HepG2 (cell line): Measurements from ENCODE around the gene RWDD4. TPM values are rescaled to one million over a fixed set of nuclear protein-coding genes. Genes with fewer than 3 reads are reported as not detected.

ENCODE experiments used
- ATAC-seq: fragments of 200-7000 bp; cut with Tn5 transposase; 3 replicates; pipeline ENCODE4 v1.9.1; 2020; ENCODE audit warnings: mild to moderate bottlenecking, moderate library complexity
- BruUV-seq: library from RNA; stranded (reverse); fragments of 400-500 nt; replicated peaks from 2 replicates; lab custom pipeline; 2021; lab: Mats Ljungman, UMichigan
- CTCF ChIA-PET: fragments of 300-600 bp; formaldehyde crosslinking; extraction: SDS; loops from one replicate; lab custom pipeline; 2021; ENCODE audit warnings: low total read pairs, inconsistent platforms, low intra/inter-chr PET ratio; lab: Yijun Ruan, JAX
- POLR2A ChIA-PET: fragments of 350-600 bp; sonication (Branson Sonifier 250); formaldehyde crosslinking; loops from one replicate; lab custom pipeline; 2020; ENCODE audit warnings: antibody characterized with exemption, inconsistent platforms; lab: Yijun Ruan, JAX
- DNase-seq: peaks from one replicate; pipeline ENCODE4 v3.0.0-alpha.2; 2015; ENCODE audit warnings: low spot score
- FAIRE-seq: peaks from 3 replicates; lab custom pipeline; 2011; peaks lifted over from hg19 to GRCh38; lab: Jason Lieb, UNC
- H2AFZ ChIP-seq: one replicate; pipeline ENCODE4 v1.6.1; 2011; ENCODE audit warnings: low read length, inconsistent platforms
- H3K27ac ChIP-seq: fragments of 300-600 bp; 3 replicates; pipeline ENCODE4 v1.8.0; 2011; ENCODE audit warnings: mixed run types, mild to moderate bottlenecking, mixed read lengths, low read length, inconsistent platforms; ENCODE audit not compliant: insufficient read depth; ENCODE audit errors: extremely low read length
- H3K27me3 ChIP-seq, 2 experiments: fragments of 200-600 bp in 1 of 2; 2 replicates in 1 of 2; 3 replicates in 1 of 2; pipeline versions ENCODE4 v1.6.0 to v1.8.0; 2011; ENCODE audit warnings: low read length in 2 of 2, mild to moderate bottlenecking in 2 of 2, moderate library complexity in 2 of 2, inconsistent platforms in 1 of 2; ENCODE audit not compliant: insufficient read depth in 2 of 2, control insufficient read depth in 1 of 2
- H3K36me3 ChIP-seq, 2 experiments: fragments of 200-600 bp in 1 of 2; replicated peaks in 1 of 2; 2 replicates in 1 of 2; 3 replicates in 1 of 2; pipeline versions ENCODE4 v1.5.1 to v1.8.0; 2011; ENCODE audit warnings: low read length in 2 of 2, inconsistent platforms in 1 of 2; ENCODE audit not compliant: insufficient read depth in 2 of 2, control insufficient read depth in 1 of 2
- H3K4me1 ChIP-seq: 2 replicates; pipeline ENCODE4 v1.5.1; 2012; ENCODE audit warnings: low read length, inconsistent platforms; ENCODE audit not compliant: insufficient read depth
- H3K4me2 ChIP-seq: 2 replicates; pipeline ENCODE4 v1.6.0; 2011; ENCODE audit warnings: low read depth, low read length, inconsistent platforms
- H3K4me3 ChIP-seq, 3 experiments: fragments of 200-600 bp in 1 of 3; sonication (generic), shearing (Covaris generic) in 1 of 3; replicated peaks in 1 of 3; 2 replicates each; pipeline ENCODE4 v1.5.1; 2011 to 2016; ENCODE audit warnings: low read length in 3 of 3, inconsistent platforms in 2 of 3, low read depth in 2 of 3, mild to moderate bottlenecking in 2 of 3, control low read depth in 1 of 3, mixed read lengths in 1 of 3; ENCODE audit not compliant: insufficient read depth in 1 of 3
- H3K79me2 ChIP-seq: one replicate; pipeline ENCODE4 v1.6.1; 2011; ENCODE audit warnings: low read length, inconsistent platforms; ENCODE audit not compliant: insufficient read depth
- H3K9ac ChIP-seq: 2 replicates; pipeline ENCODE4 v1.6.0; 2011; ENCODE audit warnings: mild to moderate bottlenecking, low read depth, low read length, inconsistent platforms; ENCODE audit not compliant: insufficient read depth
- H3K9me3 ChIP-seq: 2 replicates; pipeline ENCODE4 v1.5.1; 2012; ENCODE audit warnings: mild to moderate bottlenecking, low read length
- H4K20me1 ChIP-seq: 2 replicates; pipeline ENCODE4 v1.6.0; 2011; ENCODE audit warnings: inconsistent platforms, mild to moderate bottlenecking, low read length, moderate library complexity; ENCODE audit not compliant: insufficient read depth
- DNMT3B ChIP-seq: conservative IDR thresholded peaks from 2 replicates; pipeline ENCODE4 v1.6.1; 2016; ENCODE audit warnings: missing biosample characterization, control low read depth
- TCF7L2 ChIP-seq: IDR thresholded peaks from 2 replicates; pipeline ENCODE4 v1.6.1; 2011; ENCODE audit warnings: mild to moderate bottlenecking, low read depth, low read length, moderate library complexity
- ZNF205 ChIP-seq: IDR thresholded peaks from 2 replicates; pipeline ENCODE4 v1.6.1; 2018; ENCODE audit warnings: missing biosample characterization, missing genetic modification reagents
- ZNF552 ChIP-seq: sonication (generic); formaldehyde crosslinking; IDR thresholded peaks from 2 replicates; pipeline ENCODE4 v1.9.0; 2022; ENCODE audit warnings: missing genetic modification reagents, mild to moderate bottlenecking, borderline replicate concordance
- ZNF615 ChIP-seq: sonication (generic); formaldehyde crosslinking; IDR thresholded peaks from 2 replicates; pipeline ENCODE4 v1.5.0; 2020; ENCODE audit warnings: mild to moderate bottlenecking, missing genetic modification reagents, borderline replicate concordance
- WGBS: methylation state at CpG from one replicate; pipeline ENCODE4 v1.1.6; 2017; ENCODE audit warnings: low lambda C conversion rate; 5-methylcytosine and 5-hydroxymethylcytosine counted together
- in situ Hi-C: cut with HindIII; loops from 2 replicates; pipeline ENCODE4 v1.10.0; 2017; ENCODE audit warnings: low pct_unique_long_range_greater_than_20kb; ENCODE audit not compliant: extremely low pct_ligation_motif_present
- intact Hi-C: fragments of 100-400 bp; cut with micrococcal nuclease; formaldehyde crosslinking; loops from one replicate; pipeline ENCODE4 v1.10.0; 2022; ENCODE audit not compliant: unreplicated experiment
- polyA plus RNA-seq, 8 experiments: library from polyadenylated mRNA; depleted of rRNA in 3 of 8; stranded (reverse) in 7 of 8; unstranded in 1 of 8; fragments of >200 nt; fragmentation: Illumina TruSeq in 4 of 8; extraction: Trizol in 4 of 8; gene quantifications; 2 replicates each; pipeline versions ENCODE4 v1.2.1 to v1.2.3, GENCODE V29; 2011 to 2016; ENCODE audit warnings: low read depth in 4 of 8, missing spikeins in 1 of 8, mixed read lengths in 1 of 8; ENCODE audit not compliant: insufficient read depth in 1 of 8
- total RNA-seq, 5 experiments: library from RNA; depleted of rRNA; stranded (reverse); fragments of >200 nt; fragmentation: Illumina TruSeq; extraction: Trizol; gene quantifications; 2 replicates each; pipeline ENCODE4 v1.2.3, GENCODE V29; 2016; ENCODE audit warnings: low read depth in 1 of 5
- TF ChIP-seq, protein P1 (sequence below): IDR thresholded peaks from 2 replicates; pipeline ENCODE4 v1.6.1; 2016; ENCODE audit warnings: low read depth, control low read depth
- TF ChIP-seq, protein P2 (sequence below): sonication (generic); formaldehyde crosslinking; IDR thresholded peaks from 2 replicates; pipeline ENCODE4 v1.5.0; 2020; ENCODE audit warnings: missing genetic modification reagents

RWDD4 gene
- total and polyA plus RNA-seq, 2 of the 13 experiments (the other 11 are each of a cell fraction or from before 2014, with no cell fraction given): 10.2 to 25.4 TPM

DNA sequence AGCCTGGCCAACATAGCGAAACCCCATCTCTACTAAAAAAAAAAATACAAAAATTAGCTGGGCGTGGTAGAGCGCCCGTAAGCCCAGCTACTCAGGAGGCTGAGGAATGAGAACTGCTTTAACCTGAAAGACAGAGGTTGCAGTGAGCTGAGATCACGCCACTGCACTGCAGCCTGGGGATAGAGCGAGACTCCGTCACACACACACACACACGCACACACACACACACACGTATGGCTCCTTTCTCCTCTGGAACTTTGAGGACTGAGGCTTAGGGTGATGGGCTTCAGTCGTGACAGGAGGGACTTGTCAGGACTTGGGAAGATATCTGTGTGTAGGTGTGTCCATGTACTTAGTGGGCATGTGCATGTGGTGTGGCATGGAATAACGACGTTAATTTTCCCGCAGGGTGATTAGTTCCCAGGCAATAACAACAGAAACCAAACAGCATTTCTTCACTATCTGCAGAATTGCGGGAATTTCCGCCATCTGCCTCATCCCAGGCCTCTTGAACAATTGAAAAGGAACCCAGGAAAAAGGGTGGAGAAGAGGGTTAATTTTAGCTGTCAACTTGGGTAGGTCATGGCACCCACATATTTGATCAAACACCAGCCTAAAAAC lies 47.7 kb downstream of the RWDD4 start:
- CTCF ChIA-PET: no interaction called here
- no peak overlapping the region for H2AFZ ChIP-seq
- ATAC-seq (no peak; the same call in 2 of the 3 replicates), DNase-seq (no peak), FAIRE-seq (no peak)
- intact Hi-C loops: no loop called here
- in situ Hi-C loops: no loop called here
- H3K27me3 ChIP-seq: no peaks in the 10 kb centered on the region
- H3K4me1 ChIP-seq: 0 out of 2 replicates have a peak, but pooled peaks cover 8% of the 10 kb centered on the region
- no peaks in the 10 kb centered on the region for H3K79me2 ChIP-seq
- H3K4me2 ChIP-seq: no peak overlapping the region
- H3K9ac ChIP-seq: no peak overlapping the region
- no peak overlapping the region for H3K27ac ChIP-seq
- TF ChIP-seq ZNF615 (CRISPR knock-in tag) (no peak), TCF7L2 (no peak), DNMT3B (CRISPR knock-in tag) (no peak), ZNF552 (CRISPR knock-in tag) (no peak), ZNF205 (no peak)
- TF ChIP-seq, protein P1, sequence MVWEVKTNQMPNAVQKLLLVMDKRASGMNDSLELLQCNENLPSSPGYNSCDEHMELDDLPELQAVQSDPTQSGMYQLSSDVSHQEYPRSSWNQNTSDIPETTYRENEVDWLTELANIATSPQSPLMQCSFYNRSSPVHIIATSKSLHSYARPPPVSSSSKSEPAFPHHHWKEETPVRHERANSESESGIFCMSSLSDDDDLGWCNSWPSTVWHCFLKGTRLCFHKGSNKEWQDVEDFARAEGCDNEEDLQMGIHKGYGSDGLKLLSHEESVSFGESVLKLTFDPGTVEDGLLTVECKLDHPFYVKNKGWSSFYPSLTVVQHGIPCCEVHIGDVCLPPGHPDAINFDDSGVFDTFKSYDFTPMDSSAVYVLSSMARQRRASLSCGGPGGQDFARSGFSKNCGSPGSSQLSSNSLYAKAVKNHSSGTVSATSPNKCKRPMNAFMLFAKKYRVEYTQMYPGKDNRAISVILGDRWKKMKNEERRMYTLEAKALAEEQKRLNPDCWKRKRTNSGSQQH (CRISPR knock-in tag): no peak
- TF ChIP-seq, protein P2, sequence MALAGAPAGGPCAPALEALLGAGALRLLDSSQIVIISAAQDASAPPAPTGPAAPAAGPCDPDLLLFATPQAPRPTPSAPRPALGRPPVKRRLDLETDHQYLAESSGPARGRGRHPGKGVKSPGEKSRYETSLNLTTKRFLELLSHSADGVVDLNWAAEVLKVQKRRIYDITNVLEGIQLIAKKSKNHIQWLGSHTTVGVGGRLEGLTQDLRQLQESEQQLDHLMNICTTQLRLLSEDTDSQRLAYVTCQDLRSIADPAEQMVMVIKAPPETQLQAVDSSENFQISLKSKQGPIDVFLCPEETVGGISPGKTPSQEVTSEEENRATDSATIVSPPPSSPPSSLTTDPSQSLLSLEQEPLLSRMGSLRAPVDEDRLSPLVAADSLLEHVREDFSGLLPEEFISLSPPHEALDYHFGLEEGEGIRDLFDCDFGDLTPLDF (CRISPR knock-in tag): no peak
- H3K9me3 ChIP-seq: no peaks in the 10 kb centered on the region
- no peaks in the 10 kb centered on the region for H3K36me3 ChIP-seq
- H4K20me1 ChIP-seq: no peaks in the 10 kb centered on the region
- no TSS peak for BruUV-seq
- POLR2A ChIA-PET: no interaction called here
- H3K4me3 ChIP-seq: no peak overlapping the region
- 74% methylated on average over 15 of the region's 15 CpGs for WGBS
